Dendritic cell treated with granulocyte-macrophage colony-stimulating factor and Interleukin-4, amounts not matched to agents 40 ng/mL and 50 ng/mL, for 4 days (primary cell): ENCODE data around the gene KYAT1.
"Not testable (repeated sequence)": the region's sequence is repeated elsewhere in the genome, so short reads cannot be mapped to it uniquely, and the experiment has no call there.

Source experiments
- H3K27ac Mint-ChIP-seq: one replicate; pipeline ENCODE4 v1.8.0; 2022; ENCODE audit warnings: mild to moderate bottlenecking, mixed read lengths
- H3K27me3 Mint-ChIP-seq: one replicate; pipeline ENCODE4 v1.8.0; 2022; ENCODE audit warnings: mild to moderate bottlenecking, mixed read lengths
- H3K36me3 Mint-ChIP-seq: one replicate; pipeline ENCODE4 v1.8.0; 2022; ENCODE audit warnings: low read depth, mixed read lengths
- H3K4me1 Mint-ChIP-seq: one replicate; pipeline ENCODE4 v1.8.0; 2022; ENCODE audit warnings: low read depth, mixed read lengths
- H3K4me3 Mint-ChIP-seq: one replicate; pipeline ENCODE4 v1.8.0; 2022; ENCODE audit warnings: mild to moderate bottlenecking, moderate library complexity, mixed read lengths
- H3K9me3 Mint-ChIP-seq: one replicate; pipeline ENCODE4 v1.8.0; 2022; ENCODE audit warnings: mixed read lengths
- intact Hi-C: fragments of 100-400 bp; cut with micrococcal nuclease; formaldehyde crosslinking; loops from one replicate; pipeline ENCODE4 v1.15.0; 2022

The KYAT1 gene

GRCh38 chr9:128851779-128852600, 29.8 kb downstream of the KYAT1 start:
- H3K36me3 Mint-ChIP-seq, H3K4me1 Mint-ChIP-seq, H3K27ac Mint-ChIP-seq, H3K4me3 Mint-ChIP-seq, H3K27me3 Mint-ChIP-seq, intact Hi-C loops: not testable (repeated sequence)
- H3K9me3 Mint-ChIP-seq = peaks cover 17% of the 10 kb centered on the region

GRCh38 chr9:128851024-128851423, 30.7 kb downstream of the KYAT1 start:
- H3K4me3 Mint-ChIP-seq, intact Hi-C loops, H3K27ac Mint-ChIP-seq, H3K27me3 Mint-ChIP-seq, H3K36me3 Mint-ChIP-seq, H3K4me1 Mint-ChIP-seq: not testable (repeated sequence)
- peaks cover 17% of the 10 kb centered on the region for H3K9me3 Mint-ChIP-seq

- intact Hi-C loops = no loop called here
- Mint-ChIP-seq H3K36me3 (peaks cover 10% of the 10 kb centered on the region), H3K27me3 (no peaks in the 10 kb centered on the region), H3K4me1 (no peaks in the 10 kb centered on the region), H3K9me3 (peaks cover 17% of the 10 kb centered on the region), H3K4me3 (no peak overlapping the region), H3K27ac (no peak overlapping the region)
Measured at GRCh38 chr9:128847803-128848202, 33.9 kb downstream of the KYAT1 start.

- H3K36me3 Mint-ChIP-seq = peaks cover 16% of the 10 kb centered on the region
Measured at GRCh38 chr9:128846680-128847030, 35.1 kb downstream of the KYAT1 start.

GRCh38 chr9:128845186-128845931, 36.4 kb downstream of the KYAT1 start:
- intact Hi-C loops = no loop called here
- H3K4me3 Mint-ChIP-seq = no peak overlapping the region
- H3K27me3 Mint-ChIP-seq = no peaks in the 10 kb centered on the region
- H3K27ac Mint-ChIP-seq = no peak overlapping the region
- H3K4me1 Mint-ChIP-seq = no peaks in the 10 kb centered on the region
- H3K36me3 Mint-ChIP-seq = peaks cover 6% of the 10 kb centered on the region
- H3K9me3 Mint-ChIP-seq = peaks cover 2% of the 10 kb centered on the region

More at GRCh38 chr9:128846680-128847030, 35.1 kb downstream of the KYAT1 start:
- H3K4me1 Mint-ChIP-seq = no peaks in the 10 kb centered on the region
- peaks cover 14% of the 10 kb centered on the region for H3K9me3 Mint-ChIP-seq
- H3K27me3 Mint-ChIP-seq = no peaks in the 10 kb centered on the region
- intact Hi-C loops = no loop called here
- H3K4me3 Mint-ChIP-seq = no peak overlapping the region
- H3K27ac Mint-ChIP-seq = no peak overlapping the region

GRCh38 chr9:128843171-128843570, 38.6 kb downstream of the KYAT1 start:
- H3K4me3 Mint-ChIP-seq, H3K9me3 Mint-ChIP-seq, H3K27me3 Mint-ChIP-seq, H3K36me3 Mint-ChIP-seq, H3K4me1 Mint-ChIP-seq, H3K27ac Mint-ChIP-seq, intact Hi-C loops: not testable (repeated sequence)

GRCh38 chr9:128841694-128842492, 39.9 kb downstream of the KYAT1 start:
- Mint-ChIP-seq H3K36me3 (peaks cover 16% of the 10 kb centered on the region), H3K27ac (no peak overlapping the region), H3K27me3 (no peaks in the 10 kb centered on the region), H3K4me1 (no peaks in the 10 kb centered on the region), H3K4me3 (no peak overlapping the region), H3K9me3 (no peaks in the 10 kb centered on the region)
- intact Hi-C loops = no loop called here

GRCh38 chr9:128840524-128840923, 41.2 kb downstream of the KYAT1 start:
- Mint-ChIP-seq H3K9me3 (no peaks in the 10 kb centered on the region), H3K27ac (no peak overlapping the region), H3K4me1 (no peaks in the 10 kb centered on the region), H3K4me3 (no peak overlapping the region), H3K36me3 (peaks cover 23% of the 10 kb centered on the region), H3K27me3 (no peaks in the 10 kb centered on the region)
- intact Hi-C loops = no loop called here

GRCh38 chr9:128838338-128838737, 43.4 kb downstream of the KYAT1 start:
- Mint-ChIP-seq H3K36me3 (peaks cover 31% of the 10 kb centered on the region), H3K27me3 (no peaks in the 10 kb centered on the region), H3K4me1 (no peaks in the 10 kb centered on the region), H3K27ac (no peak overlapping the region), H3K9me3 (no peaks in the 10 kb centered on the region), H3K4me3 (no peak overlapping the region)
- intact Hi-C loops = no loop called here

- Mint-ChIP-seq H3K4me1 (no peaks in the 10 kb centered on the region), H3K9me3 (no peaks in the 10 kb centered on the region), H3K27me3 (no peaks in the 10 kb centered on the region), H3K4me3 (no peak overlapping the region), H3K36me3 (peaks cover 24% of the 10 kb centered on the region), H3K27ac (no peak overlapping the region)
- intact Hi-C loops = no loop called here
Measured at GRCh38 chr9:128836509-128837145, 45.1 kb downstream of the KYAT1 start.

- no peaks in the 10 kb centered on the region for H3K4me1 Mint-ChIP-seq
- no peaks in the 10 kb centered on the region for H3K9me3 Mint-ChIP-seq
- H3K36me3 Mint-ChIP-seq = peaks cover 24% of the 10 kb centered on the region
- H3K27ac Mint-ChIP-seq = no peak overlapping the region
- no peaks in the 10 kb centered on the region for H3K27me3 Mint-ChIP-seq
- no peak overlapping the region for H3K4me3 Mint-ChIP-seq
- intact Hi-C loops = no loop called here
Measured at GRCh38 chr9:128835246-128836210, 46.2 kb downstream of the KYAT1 start.

GRCh38 chr9:128833696-128834095, 48.1 kb downstream of the KYAT1 start:
- no peaks in the 10 kb centered on the region for H3K9me3 Mint-ChIP-seq

More at GRCh38 chr9:128833696-128834095, 48.1 kb downstream of the KYAT1 start:
- peaks cover 5% of the 10 kb centered on the region for H3K4me1 Mint-ChIP-seq
- no peaks in the 10 kb centered on the region for H3K27me3 Mint-ChIP-seq
- peaks cover 33% of the 10 kb centered on the region for H3K36me3 Mint-ChIP-seq
- H3K4me3 Mint-ChIP-seq = no peak overlapping the region
- no peak overlapping the region for H3K27ac Mint-ChIP-seq
- intact Hi-C loops = no loop called here
